Gastroesophageal sphincter (tissue), 3 donors: ENCODE data around the gene NXPH4.

Source experiments
- CTCF ChIP-seq, 4 experiments: fragments of 200-600 bp in 2 of 4; fragments of 450-650 bp in 2 of 4; sonication (generic) in 1 of 4; IDR thresholded peaks; one replicate each; pipeline ENCODE4 v1.5.1; 2017 to 2019; ENCODE audit warnings: antibody characterized with exemption in 4 of 4, mild to moderate bottlenecking in 2 of 4, moderate library complexity in 2 of 4
- EP300 ChIP-seq: sonication (generic); formaldehyde crosslinking; IDR thresholded peaks from one replicate; pipeline ENCODE4 v1.6.1; 2017; ENCODE audit warnings: antibody characterized with exemption, mild to moderate bottlenecking
- POLR2A ChIP-seq, 2 donors: fragments of 450-650 bp; IDR thresholded peaks; one replicate each; pipeline ENCODE4 v1.6.1; 2017; ENCODE audit warnings: antibody characterized with exemption in 2 of 2, mild to moderate bottlenecking in 2 of 2, moderate library complexity in 1 of 2
- POLR2AphosphoS5 ChIP-seq: sonication (generic); formaldehyde crosslinking; IDR thresholded peaks from one replicate; pipeline ENCODE4 v1.6.1; 2017; ENCODE audit warnings: antibody characterized with exemption

DNA sequence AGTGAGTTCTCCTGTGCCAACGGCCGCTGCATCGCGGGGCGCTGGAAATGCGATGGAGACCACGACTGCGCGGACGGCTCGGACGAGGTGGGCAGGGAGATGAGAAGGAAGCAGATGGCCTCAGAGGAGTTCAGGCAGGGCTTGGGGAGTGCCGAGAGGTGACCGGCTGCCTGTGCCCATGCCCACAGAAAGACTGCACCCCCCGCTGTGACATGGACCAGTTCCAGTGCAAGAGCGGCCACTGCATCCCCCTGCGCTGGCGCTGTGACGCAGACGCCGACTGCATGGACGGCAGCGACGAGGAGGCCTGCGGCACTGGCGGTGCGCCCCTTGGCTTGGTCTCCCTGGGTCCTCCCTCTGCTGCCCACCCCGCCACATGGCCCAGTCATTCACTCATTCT is 13.4 kb upstream of the NXPH4 start:
- TF ChIP-seq POLR2AphosphoS5, result no peak
- TF ChIP-seq EP300, result no peak
- TF ChIP-seq CTCF (IDR thresholded peaks at IDR 0.05), result no peak
- TF ChIP-seq POLR2A (IDR thresholded peaks at IDR 0.05), result no peak
